HG03064 (cell line): ENCODE measurements around the gene SRXN1.
A peak's percentile ranks its signal among the peaks of the same experiment; 100 is the strongest.
"Not testable (repeated sequence)": the region's sequence is repeated elsewhere in the genome, so short reads cannot be mapped to it uniquely, and the experiment has no call there.

ENCODE experiments used
- ATAC-seq: cut with Tn5 transposase; IDR thresholded peaks from one replicate; pipeline ENCODE4 v1.9.1; 2021; ENCODE audit warnings: low read depth; ENCODE audit not compliant: unreplicated experiment

The SRXN1 gene

GRCh38 chr20:655726-656624 is 3.0 kb upstream of the SRXN1 start:
- no peak for ATAC-seq

GRCh38 chr20:654417-654750 is 1.4 kb upstream of the SRXN1 start:
- no peak for ATAC-seq

- no peak for ATAC-seq
Observed at GRCh38 chr20:653590-654416, 803 bp upstream of the SRXN1 start.

GRCh38 chr20:652615-653109 is 338 bp downstream of the SRXN1 start:
- peak; percentile 18 for ATAC-seq

GRCh38 chr20:651713-652614 is 1.0 kb downstream of the SRXN1 start:
- no peak for ATAC-seq

- ATAC-seq: no peak
Observed at GRCh38 chr20:650954-651353, 2.0 kb downstream of the SRXN1 start.

- ATAC-seq: no peak
Observed at GRCh38 chr20:650281-650680, 2.7 kb downstream of the SRXN1 start.

- no peak for ATAC-seq
Observed at GRCh38 chr20:647479-648019, 5.5 kb downstream of the SRXN1 start.

GRCh38 chr20:646868-647233 is 6.1 kb downstream of the SRXN1 start:
- no peak for ATAC-seq

GRCh38 chr20:646107-646867 is 6.7 kb downstream of the SRXN1 start:
- ATAC-seq: no peak

GRCh38 chr20:645318-646106 is 7.5 kb downstream of the SRXN1 start:
- ATAC-seq: no peak

- no peak for ATAC-seq
Observed at GRCh38 chr20:644692-645317, 8.2 kb downstream of the SRXN1 start.

- ATAC-seq: no peak
Observed at GRCh38 chr20:642398-643174, 10.4 kb downstream of the SRXN1 start.

- not testable (repeated sequence) for ATAC-seq
Observed at GRCh38 chr20:642013-642397, 11.0 kb downstream of the SRXN1 start.

GRCh38 chr20:641516-641875 is 11.5 kb downstream of the SRXN1 start:
- no peak for ATAC-seq

- no peak for ATAC-seq
Observed at GRCh38 chr20:640674-641515, 12.1 kb downstream of the SRXN1 start.

- ATAC-seq: no peak
Observed at GRCh38 chr20:638579-638978, 14.4 kb downstream of the SRXN1 start.
